SK-N-SH (cell line): ENCODE results near the gene TEX35. TPM values are rescaled to one million over a fixed set of nuclear protein-coding genes. Genes with fewer than 3 reads are reported as not detected.
"Not testable (repeated sequence)": the region's sequence is repeated elsewhere in the genome, so short reads cannot be mapped to it uniquely, and the experiment has no call there.

Source experiments
- CTCF ChIA-PET: fragments of 300-600, 350-600 bp; formaldehyde crosslinking; extraction: SDS; loops from one replicate; lab custom pipeline; 2021; lab: Yijun Ruan, JAX
- POLR2A ChIA-PET: fragments of 350-600 bp; sonication (Branson Sonifier 250); formaldehyde crosslinking; extraction: SDS; loops from one replicate; lab custom pipeline; 2020; ENCODE audit warnings: antibody characterized with exemption, inconsistent platforms; lab: Yijun Ruan, JAX
- DNase-seq: peaks from one replicate; pipeline ENCODE4 v3.0.0; 2012
- H2AFZ ChIP-seq: fragments of 200-600 bp; sonication (generic); 2 replicates; pipeline ENCODE4 v1.8.1; 2016; ENCODE audit warnings: antibody characterized with exemption, mild to moderate bottlenecking, low read depth
- H3F3A ChIP-seq: fragments of 200-600 bp; sonication (generic); replicated peaks from 2 replicates; pipeline ENCODE3; 2016; ENCODE audit warnings: antibody characterized with exemption, mild to moderate bottlenecking; ENCODE audit not compliant: insufficient read depth
- H3K27ac ChIP-seq, 2 experiments: fragments of 200-500 bp in 1 of 2; fragments of 200-600 bp in 1 of 2; sonication (Bioruptor generic) in 1 of 2; sonication (generic), shearing (Covaris generic) in 1 of 2; 2 replicates each; pipeline versions ENCODE4 v1.5.1 to v1.6.1; 2014 to 2016; ENCODE audit warnings: low read depth in 2 of 2, inconsistent platforms in 1 of 2, low read length in 1 of 2, mild to moderate bottlenecking in 1 of 2, mixed read lengths in 1 of 2
- H3K27me3 ChIP-seq: fragments of 200-600 bp; sonication (generic), shearing (Covaris generic); 2 replicates; pipeline ENCODE4 v1.6.1; 2016; ENCODE audit warnings: mixed run types; ENCODE audit not compliant: insufficient read depth
- H3K36me3 ChIP-seq, 2 experiments: fragments of 200-500 bp in 1 of 2; fragments of 200-600 bp in 1 of 2; sonication (Bioruptor generic) in 1 of 2; sonication (generic) in 1 of 2; replicated peaks in 1 of 2; 2 replicates each; pipeline versions ENCODE3 to v1.5.1; 2014 to 2016; ENCODE audit warnings: low read length in 1 of 2, mild to moderate bottlenecking in 1 of 2; ENCODE audit not compliant: insufficient read depth in 2 of 2, control insufficient read depth in 1 of 2
- H3K4me1 ChIP-seq, 2 experiments: fragments of 200-500 bp in 1 of 2; fragments of 200-600 bp in 1 of 2; sonication (Bioruptor generic) in 1 of 2; sonication (generic), shearing (Covaris generic) in 1 of 2; 2 replicates each; pipeline versions ENCODE4 v1.5.1 to v1.6.1; 2014 to 2016; ENCODE audit warnings: low read depth in 1 of 2, low read length in 1 of 2, mixed run types in 1 of 2; ENCODE audit not compliant: insufficient read depth in 2 of 2, control insufficient read depth in 1 of 2
- H3K4me2 ChIP-seq: fragments of 200-600 bp; sonication (generic), shearing (Covaris generic); 2 replicates; pipeline ENCODE4 v1.6.1; 2017; ENCODE audit warnings: mixed run types
- H3K4me3 ChIP-seq, 2 experiments: fragments of 200-500 bp in 1 of 2; fragments of 200-600 bp in 1 of 2; sonication (Bioruptor generic) in 1 of 2; sonication (generic), shearing (Covaris generic) in 1 of 2; 2 replicates each; pipeline versions ENCODE4 v1.5.1 to v1.8.1; 2014 to 2016; ENCODE audit warnings: low read depth in 2 of 2, inconsistent platforms in 1 of 2, low read length in 1 of 2, mild to moderate bottlenecking in 1 of 2, mixed read lengths in 1 of 2, moderate library complexity in 1 of 2
- H3K79me2 ChIP-seq: fragments of 200-600 bp; sonication (generic); 2 replicates; pipeline ENCODE4 v1.8.1; 2017; ENCODE audit warnings: mild to moderate bottlenecking; ENCODE audit not compliant: insufficient read depth
- H3K9ac ChIP-seq: fragments of 200-600 bp; sonication (generic); 2 replicates; pipeline ENCODE4 v1.6.1; 2017; ENCODE audit warnings: mixed run types
- H3K9me2 ChIP-seq: fragments of 200-600 bp; sonication (generic); 2 replicates; pipeline ENCODE4 v1.6.1; 2017; ENCODE audit warnings: mixed run types
- H3K9me3 ChIP-seq: fragments of 200-600 bp; sonication (generic); 2 replicates; pipeline ENCODE4 v1.6.1; 2017; ENCODE audit warnings: mixed run types, mild to moderate bottlenecking, moderate library complexity
- H4K20me1 ChIP-seq: fragments of 200-600 bp; sonication (generic); 2 replicates; pipeline ENCODE4 v1.6.1; 2017; ENCODE audit warnings: mild to moderate bottlenecking, mixed run types; ENCODE audit not compliant: insufficient read depth
- EP300 ChIP-seq, 2 experiments: IDR thresholded peaks; 2 replicates each; pipeline versions ENCODE4 v1.4.0 to v1.6.1; 2012; ENCODE audit warnings: borderline replicate concordance in 1 of 2, low read depth in 1 of 2, low read length in 1 of 2
- GATA2 ChIP-seq: sonication (generic); formaldehyde crosslinking; IDR thresholded peaks from 2 replicates; pipeline ENCODE4 v1.5.0; 2020; ENCODE audit warnings: mild to moderate bottlenecking, missing genetic modification reagents
- WGBS: methylation state at CpG from one replicate; pipeline ENCODE4 v1.1.6; 2017; ENCODE audit warnings: low lambda C conversion rate; 5-methylcytosine and 5-hydroxymethylcytosine counted together
- polyA plus RNA-seq, 3 experiments: library from polyadenylated mRNA; depleted of rRNA; stranded (reverse); fragments of >200 nt; gene quantifications; 2 replicates each; pipeline ENCODE4 v1.2.3, GENCODE V29; 2012
- TF ChIP-seq, protein P1 (sequence below): IDR thresholded peaks from 2 replicates; pipeline ENCODE4 v1.4.0; 2012; ENCODE audit warnings: low read depth, borderline replicate concordance
- TF ChIP-seq, protein P2 (sequence below): IDR thresholded peaks from 2 replicates; pipeline ENCODE4 v1.4.0; 2012; ENCODE audit warnings: low read depth, borderline replicate concordance
- TF ChIP-seq, protein P3 (sequence below): IDR thresholded peaks from 2 replicates; pipeline ENCODE4 v1.6.1; 2012; ENCODE audit warnings: mild to moderate bottlenecking, low read depth, low read length, moderate library complexity

The TEX35 gene
- polyA plus RNA-seq, 1 of the 3 experiments (the other 2 are of a cell fraction): 0.03 TPM

DNA sequence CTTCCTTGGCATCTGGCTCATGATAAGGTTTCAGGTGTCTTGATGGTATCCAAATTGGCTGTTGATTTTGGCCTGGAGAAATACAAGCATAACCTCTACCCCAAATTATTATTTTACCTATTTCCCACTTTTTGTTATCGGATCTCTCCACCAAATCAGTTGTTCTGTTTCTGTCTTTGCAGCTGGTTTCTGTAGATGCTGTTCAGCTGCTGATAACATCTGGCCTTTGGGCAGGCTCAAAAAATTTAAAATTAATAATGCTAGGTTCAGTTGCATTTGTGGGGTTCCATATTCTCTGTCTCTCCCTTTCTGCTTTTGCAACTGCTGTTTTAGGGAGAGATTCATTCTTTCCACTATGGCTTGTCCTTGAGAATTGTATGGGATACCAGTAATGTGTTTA, 42.7 kb downstream of the TEX35 start:
- not testable (repeated sequence) for DNase-seq, H3K9ac ChIP-seq, H4K20me1 ChIP-seq, H2AFZ ChIP-seq, H3K36me3 ChIP-seq, H3K27me3 ChIP-seq, H3K4me1 ChIP-seq, H3F3A ChIP-seq, H3K4me3 ChIP-seq, H3K79me2 ChIP-seq
- WGBS: 55% methylated on average over 1 of the region's 1 CpG
- TF ChIP-seq GATA2 (CRISPR knock-in tag): peak; percentile 57
- TF ChIP-seq, all 33 proteins: peak for 1; not testable (repeated sequence) for 32
- H3K9me3 ChIP-seq, H3K9me2 ChIP-seq, H3K4me2 ChIP-seq, H3K27ac ChIP-seq, POLR2A ChIA-PET: not testable (repeated sequence)
- CTCF ChIA-PET: interaction anchor here (2.4 kb wide), 1 partner anchor 13 kb away, joined by 9 read pairs; no protein-coding TSS in a partner anchor

DNA sequence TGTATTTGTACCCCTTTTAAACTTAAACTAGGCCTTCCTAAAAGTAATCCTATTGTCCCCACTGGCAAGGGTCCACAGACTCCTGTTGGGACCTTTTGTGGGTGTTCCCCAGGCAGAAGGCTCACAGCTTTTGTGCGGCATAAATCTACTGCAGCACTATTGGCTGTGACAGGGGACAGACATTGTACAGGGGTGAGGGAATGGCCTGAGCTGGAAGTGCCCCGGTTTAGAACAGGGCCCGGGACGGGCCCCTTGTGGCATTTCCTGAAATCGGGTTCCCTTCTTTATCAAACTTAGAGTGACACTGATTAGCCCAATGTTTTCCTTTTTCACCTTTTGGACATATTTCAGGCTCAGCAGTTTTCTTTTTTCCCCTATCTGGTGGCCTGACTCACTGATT, 45.9 kb downstream of the TEX35 start:
- H2AFZ ChIP-seq: peak overlapping the region; percentile 46; the same call in 1 of the 2 replicates
- H3K9me3 ChIP-seq, H3F3A ChIP-seq, H3K4me2 ChIP-seq, H3K27ac ChIP-seq, H3K9me2 ChIP-seq, H3K27me3 ChIP-seq, H3K79me2 ChIP-seq, H3K4me1 ChIP-seq, POLR2A ChIA-PET, H3K9ac ChIP-seq, H4K20me1 ChIP-seq, H3K4me3 ChIP-seq, H3K36me3 ChIP-seq, DNase-seq: not testable (repeated sequence)
- CTCF ChIA-PET: interaction anchor here (0.9 to 3.2 kb wide), 3 partner anchors 10 to 194 kb away, joined by 4 to 15 read pairs (median 6); no protein-coding TSS in a partner anchor
- WGBS: 46% methylated on average over 4 of the region's 5 CpGs

DNA sequence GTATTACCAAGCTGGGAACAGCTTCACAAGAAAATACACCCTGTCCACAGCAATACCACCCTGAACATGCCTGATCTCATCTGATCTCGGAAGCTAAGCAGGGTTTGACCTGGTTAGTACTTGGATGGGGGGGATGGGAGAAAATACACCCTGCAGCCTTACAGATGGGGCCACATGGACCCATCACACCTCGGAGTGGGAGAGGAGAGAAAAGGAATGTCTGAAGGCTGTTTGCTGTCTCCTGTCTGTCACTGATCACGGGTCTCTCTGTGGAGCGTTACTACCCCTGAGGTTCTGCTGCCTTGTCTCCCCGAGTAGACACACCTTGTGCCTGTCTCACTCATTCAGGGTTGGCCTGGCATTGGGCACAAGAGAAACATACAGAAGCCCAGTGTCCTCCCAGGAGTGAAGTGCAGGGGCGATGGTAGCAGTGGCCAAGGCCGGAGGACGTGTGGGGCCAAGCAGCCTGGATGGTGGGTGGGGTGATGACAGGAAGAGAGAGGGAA, 48.0 kb downstream of the TEX35 start:
- H3K9me2 ChIP-seq: no peaks in the 10 kb centered on the region
- ChIA-PET POLR2A (no interaction called here), CTCF (interaction anchor here (0.5 to 3.2 kb wide), 2 partner anchors 18 to 183 kb away, joined by 3 to 15 read pairs; no protein-coding TSS in a partner anchor)
- WGBS: 80% methylated on average over 4 of the region's 8 CpGs
- no peaks in the 10 kb centered on the region for H4K20me1 ChIP-seq
- no peak overlapping the region for H3K27ac ChIP-seq
- TF ChIP-seq, protein P1, sequence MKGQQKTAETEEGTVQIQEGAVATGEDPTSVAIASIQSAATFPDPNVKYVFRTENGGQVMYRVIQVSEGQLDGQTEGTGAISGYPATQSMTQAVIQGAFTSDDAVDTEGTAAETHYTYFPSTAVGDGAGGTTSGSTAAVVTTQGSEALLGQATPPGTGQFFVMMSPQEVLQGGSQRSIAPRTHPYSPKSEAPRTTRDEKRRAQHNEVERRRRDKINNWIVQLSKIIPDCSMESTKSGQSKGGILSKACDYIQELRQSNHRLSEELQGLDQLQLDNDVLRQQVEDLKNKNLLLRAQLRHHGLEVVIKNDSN: no peak
- TF ChIP-seq, protein P2, sequence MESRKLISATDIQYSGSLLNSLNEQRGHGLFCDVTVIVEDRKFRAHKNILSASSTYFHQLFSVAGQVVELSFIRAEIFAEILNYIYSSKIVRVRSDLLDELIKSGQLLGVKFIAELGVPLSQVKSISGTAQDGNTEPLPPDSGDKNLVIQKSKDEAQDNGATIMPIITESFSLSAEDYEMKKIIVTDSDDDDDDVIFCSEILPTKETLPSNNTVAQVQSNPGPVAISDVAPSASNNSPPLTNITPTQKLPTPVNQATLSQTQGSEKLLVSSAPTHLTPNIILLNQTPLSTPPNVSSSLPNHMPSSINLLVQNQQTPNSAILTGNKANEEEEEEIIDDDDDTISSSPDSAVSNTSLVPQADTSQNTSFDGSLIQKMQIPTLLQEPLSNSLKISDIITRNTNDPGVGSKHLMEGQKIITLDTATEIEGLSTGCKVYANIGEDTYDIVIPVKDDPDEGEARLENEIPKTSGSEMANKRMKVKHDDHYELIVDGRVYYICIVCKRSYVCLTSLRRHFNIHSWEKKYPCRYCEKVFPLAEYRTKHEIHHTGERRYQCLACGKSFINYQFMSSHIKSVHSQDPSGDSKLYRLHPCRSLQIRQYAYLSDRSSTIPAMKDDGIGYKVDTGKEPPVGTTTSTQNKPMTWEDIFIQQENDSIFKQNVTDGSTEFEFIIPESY: no peak
- no peak for TF ChIP-seq EP300 (IDR thresholded peaks at IDR 0.05; ENCODE audit: borderline replicate concordance in 1 of 2, low read depth in 1 of 2, low read length in 1 of 2)
- TF ChIP-seq, protein P3, sequence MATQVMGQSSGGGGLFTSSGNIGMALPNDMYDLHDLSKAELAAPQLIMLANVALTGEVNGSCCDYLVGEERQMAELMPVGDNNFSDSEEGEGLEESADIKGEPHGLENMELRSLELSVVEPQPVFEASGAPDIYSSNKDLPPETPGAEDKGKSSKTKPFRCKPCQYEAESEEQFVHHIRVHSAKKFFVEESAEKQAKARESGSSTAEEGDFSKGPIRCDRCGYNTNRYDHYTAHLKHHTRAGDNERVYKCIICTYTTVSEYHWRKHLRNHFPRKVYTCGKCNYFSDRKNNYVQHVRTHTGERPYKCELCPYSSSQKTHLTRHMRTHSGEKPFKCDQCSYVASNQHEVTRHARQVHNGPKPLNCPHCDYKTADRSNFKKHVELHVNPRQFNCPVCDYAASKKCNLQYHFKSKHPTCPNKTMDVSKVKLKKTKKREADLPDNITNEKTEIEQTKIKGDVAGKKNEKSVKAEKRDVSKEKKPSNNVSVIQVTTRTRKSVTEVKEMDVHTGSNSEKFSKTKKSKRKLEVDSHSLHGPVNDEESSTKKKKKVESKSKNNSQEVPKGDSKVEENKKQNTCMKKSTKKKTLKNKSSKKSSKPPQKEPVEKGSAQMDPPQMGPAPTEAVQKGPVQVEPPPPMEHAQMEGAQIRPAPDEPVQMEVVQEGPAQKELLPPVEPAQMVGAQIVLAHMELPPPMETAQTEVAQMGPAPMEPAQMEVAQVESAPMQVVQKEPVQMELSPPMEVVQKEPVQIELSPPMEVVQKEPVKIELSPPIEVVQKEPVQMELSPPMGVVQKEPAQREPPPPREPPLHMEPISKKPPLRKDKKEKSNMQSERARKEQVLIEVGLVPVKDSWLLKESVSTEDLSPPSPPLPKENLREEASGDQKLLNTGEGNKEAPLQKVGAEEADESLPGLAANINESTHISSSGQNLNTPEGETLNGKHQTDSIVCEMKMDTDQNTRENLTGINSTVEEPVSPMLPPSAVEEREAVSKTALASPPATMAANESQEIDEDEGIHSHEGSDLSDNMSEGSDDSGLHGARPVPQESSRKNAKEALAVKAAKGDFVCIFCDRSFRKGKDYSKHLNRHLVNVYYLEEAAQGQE: no peak
- DNase-seq: no peak
- H3K9ac ChIP-seq: no peak overlapping the region
- no peaks in the 10 kb centered on the region for H3K79me2 ChIP-seq
- no peaks in the 10 kb centered on the region for H3K9me3 ChIP-seq
- no peak overlapping the region for H2AFZ ChIP-seq
- H3K36me3 ChIP-seq: no peaks in the 10 kb centered on the region
- no peaks in the 10 kb centered on the region for H3F3A ChIP-seq
- no peak overlapping the region for H3K4me3 ChIP-seq
- no peak overlapping the region for H3K4me2 ChIP-seq
- H3K27me3 ChIP-seq: no peaks in the 10 kb centered on the region
- no peaks in the 10 kb centered on the region; a peak in 2 of 4 replicates for H3K4me1 ChIP-seq
